ENCODE results near the gene MEAF6. TPM values are rescaled to one million over a fixed set of nuclear protein-coding genes. Genes with fewer than 3 reads are reported as not detected.

Gene MEAF6
- total RNA-seq, 1 donor from 2014 or later, result 59.5 TPM

- H3K4me3 ChIP-seq, result no peak overlapping the region
- TF ChIP-seq, protein P1, sequence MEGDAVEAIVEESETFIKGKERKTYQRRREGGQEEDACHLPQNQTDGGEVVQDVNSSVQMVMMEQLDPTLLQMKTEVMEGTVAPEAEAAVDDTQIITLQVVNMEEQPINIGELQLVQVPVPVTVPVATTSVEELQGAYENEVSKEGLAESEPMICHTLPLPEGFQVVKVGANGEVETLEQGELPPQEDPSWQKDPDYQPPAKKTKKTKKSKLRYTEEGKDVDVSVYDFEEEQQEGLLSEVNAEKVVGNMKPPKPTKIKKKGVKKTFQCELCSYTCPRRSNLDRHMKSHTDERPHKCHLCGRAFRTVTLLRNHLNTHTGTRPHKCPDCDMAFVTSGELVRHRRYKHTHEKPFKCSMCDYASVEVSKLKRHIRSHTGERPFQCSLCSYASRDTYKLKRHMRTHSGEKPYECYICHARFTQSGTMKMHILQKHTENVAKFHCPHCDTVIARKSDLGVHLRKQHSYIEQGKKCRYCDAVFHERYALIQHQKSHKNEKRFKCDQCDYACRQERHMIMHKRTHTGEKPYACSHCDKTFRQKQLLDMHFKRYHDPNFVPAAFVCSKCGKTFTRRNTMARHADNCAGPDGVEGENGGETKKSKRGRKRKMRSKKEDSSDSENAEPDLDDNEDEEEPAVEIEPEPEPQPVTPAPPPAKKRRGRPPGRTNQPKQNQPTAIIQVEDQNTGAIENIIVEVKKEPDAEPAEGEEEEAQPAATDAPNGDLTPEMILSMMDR (IDR thresholded peaks at IDR 0.05), result no peak
- no peaks in the 10 kb centered on the region for H3K36me3 ChIP-seq
- no peak overlapping the region for H3K27ac ChIP-seq
- no peaks in the 10 kb centered on the region for H3K4me1 ChIP-seq
- peaks cover 13% of the 10 kb centered on the region for H3K27me3 ChIP-seq (ENCODE audit: low read depth)
- DNase-seq (no peak), ATAC-seq (no peak)
- intact Hi-C loops (cut with DNase I), result no loop called here
- H3K9me3 ChIP-seq, result no peaks in the 10 kb centered on the region
Observed at GRCh38 chr1:37446874-37447273, 67.7 kb downstream of the MEAF6 start.

- Histone ChIP-seq H3K9me3 (no peaks in the 10 kb centered on the region), H3K36me3 (no peaks in the 10 kb centered on the region), H3K4me1 (no peaks in the 10 kb centered on the region), H3K27ac (no peak overlapping the region), H3K27me3 (ENCODE audit: low read depth) (peaks cover 16% of the 10 kb centered on the region), H3K4me3 (no peak overlapping the region)
- TF ChIP-seq, protein P1 (IDR thresholded peaks at IDR 0.05), result no peak
- intact Hi-C loops (cut with DNase I), result no loop called here
- DNase-seq (no peak), ATAC-seq (no peak)
Observed at GRCh38 chr1:37442644-37443043, 71.9 kb downstream of the MEAF6 start.

Small RNA genes within 50 kb of the gene (microRNA-seq; reads per million reads assigned to microRNA genes)
- gene MIR5581 (ENCODE audit: borderline number of aligned reads), result not detected
- not detected for gene MIR6732 (ENCODE audit: borderline number of aligned reads)

Other genes with a start within 250 kb of the MEAF6 start
- 12.8 TPM for gene ZC3H12A, start 40.2 kb downstream of the MEAF6 start, total RNA-seq
- gene SNIP1, start 39.5 kb upstream of the MEAF6 start, total RNA-seq, result 13.9 TPM
- 28.1 TPM for gene DNALI1, start 42.2 kb upstream of the MEAF6 start, total RNA-seq
- gene GNL2, start 81.2 kb upstream of the MEAF6 start, total RNA-seq, result 37.5 TPM
- 4.3 TPM for gene RSPO1, start 120.1 kb upstream of the MEAF6 start, total RNA-seq
- gene CDCA8, start 177.8 kb upstream of the MEAF6 start, total RNA-seq, result 1.7 TPM

Measured in lower lobe of right lung (tissue), 2 donors.